Parathyroid adenoma (tissue), 2 donors: Measurements from ENCODE around the gene SMOC2.

Experiments used
- H2AFZ ChIP-seq: fragments of 300-600 bp; sonication (generic); one replicate; pipeline ENCODE4 v1.7.0; 2017; ENCODE audit warnings: antibody characterized with exemption, mild to moderate bottlenecking
- H3K27ac ChIP-seq: fragments of 300-600 bp; sonication (generic); one replicate; pipeline ENCODE4 v1.7.0; 2017
- H3K27me3 ChIP-seq: fragments of 300-600 bp; sonication (generic); one replicate; pipeline ENCODE4 v1.7.0; 2017; ENCODE audit warnings: low read length; ENCODE audit not compliant: control insufficient read depth, insufficient read depth
- H3K36me3 ChIP-seq: fragments of 300-600 bp; sonication (generic); one replicate; pipeline ENCODE4 v1.7.0; 2017; ENCODE audit warnings: low read length; ENCODE audit not compliant: control insufficient read depth, insufficient read depth
- H3K4me1 ChIP-seq: fragments of 300-600 bp; sonication (generic); one replicate; pipeline ENCODE4 v1.7.0; 2017; ENCODE audit warnings: control low read depth
- H3K4me2 ChIP-seq: fragments of 300-600 bp; sonication (generic); one replicate; pipeline ENCODE4 v1.7.0; 2017; ENCODE audit warnings: low read length
- H3K4me3 ChIP-seq: fragments of 300-600 bp; sonication (generic); one replicate; pipeline ENCODE4 v1.7.0; 2017; ENCODE audit warnings: low read depth, low read length
- H3K79me2 ChIP-seq: fragments of 300-600 bp; sonication (generic); one replicate; pipeline ENCODE4 v1.7.0; 2017; ENCODE audit warnings: control low read depth
- H3K9ac ChIP-seq: fragments of 300-600 bp; sonication (generic); one replicate; pipeline ENCODE4 v1.7.0; 2017; ENCODE audit warnings: mild to moderate bottlenecking
- H3K9me3 ChIP-seq: fragments of 300-600 bp; sonication (generic); one replicate; pipeline ENCODE4 v1.7.0; 2017; ENCODE audit warnings: low read length; ENCODE audit not compliant: control insufficient read depth
- TF ChIP-seq, protein P1 (sequence below): fragments of 300-600 bp; sonication (generic); IDR thresholded peaks from one replicate; pipeline ENCODE4 v1.7.0; 2017; ENCODE audit warnings: antibody characterized with exemption, mild to moderate bottlenecking
- donor health status: primary hyperparathyroidism.

Gene SMOC2

DNA sequence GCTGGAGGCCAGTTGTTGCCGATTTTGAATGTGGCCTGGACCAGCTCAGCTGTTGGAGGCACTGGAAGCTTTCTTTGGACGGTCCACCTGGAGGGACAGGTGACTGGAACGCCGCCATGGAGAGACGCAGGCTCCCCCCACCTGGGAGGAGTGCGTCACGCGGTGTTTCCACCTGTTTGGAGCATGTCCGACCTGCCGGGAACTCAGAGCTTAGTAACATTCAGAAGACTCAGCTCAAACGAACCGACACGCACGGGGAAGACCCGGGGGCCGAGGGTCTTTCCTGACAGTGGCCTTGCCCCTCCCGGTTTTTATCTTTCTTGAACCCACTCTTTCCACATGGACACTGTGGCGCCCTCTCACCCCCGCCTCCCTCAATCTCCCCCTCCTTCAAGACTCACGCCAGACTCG, 141.6 kb downstream of the SMOC2 start:
- H3K4me2 ChIP-seq = no peak overlapping the region
- TF ChIP-seq, protein P1, sequence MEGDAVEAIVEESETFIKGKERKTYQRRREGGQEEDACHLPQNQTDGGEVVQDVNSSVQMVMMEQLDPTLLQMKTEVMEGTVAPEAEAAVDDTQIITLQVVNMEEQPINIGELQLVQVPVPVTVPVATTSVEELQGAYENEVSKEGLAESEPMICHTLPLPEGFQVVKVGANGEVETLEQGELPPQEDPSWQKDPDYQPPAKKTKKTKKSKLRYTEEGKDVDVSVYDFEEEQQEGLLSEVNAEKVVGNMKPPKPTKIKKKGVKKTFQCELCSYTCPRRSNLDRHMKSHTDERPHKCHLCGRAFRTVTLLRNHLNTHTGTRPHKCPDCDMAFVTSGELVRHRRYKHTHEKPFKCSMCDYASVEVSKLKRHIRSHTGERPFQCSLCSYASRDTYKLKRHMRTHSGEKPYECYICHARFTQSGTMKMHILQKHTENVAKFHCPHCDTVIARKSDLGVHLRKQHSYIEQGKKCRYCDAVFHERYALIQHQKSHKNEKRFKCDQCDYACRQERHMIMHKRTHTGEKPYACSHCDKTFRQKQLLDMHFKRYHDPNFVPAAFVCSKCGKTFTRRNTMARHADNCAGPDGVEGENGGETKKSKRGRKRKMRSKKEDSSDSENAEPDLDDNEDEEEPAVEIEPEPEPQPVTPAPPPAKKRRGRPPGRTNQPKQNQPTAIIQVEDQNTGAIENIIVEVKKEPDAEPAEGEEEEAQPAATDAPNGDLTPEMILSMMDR = no peak
- no peak overlapping the region for H2AFZ ChIP-seq
- no peak overlapping the region for H3K4me3 ChIP-seq
- H3K79me2 ChIP-seq = no peaks in the 10 kb centered on the region
- H3K27ac ChIP-seq = no peak overlapping the region
- no peaks in the 10 kb centered on the region for H3K36me3 ChIP-seq
- no peaks in the 10 kb centered on the region for H3K4me1 ChIP-seq
- H3K27me3 ChIP-seq = no peaks in the 10 kb centered on the region
- no peak overlapping the region for H3K9ac ChIP-seq
- no peaks in the 10 kb centered on the region for H3K9me3 ChIP-seq

DNA sequence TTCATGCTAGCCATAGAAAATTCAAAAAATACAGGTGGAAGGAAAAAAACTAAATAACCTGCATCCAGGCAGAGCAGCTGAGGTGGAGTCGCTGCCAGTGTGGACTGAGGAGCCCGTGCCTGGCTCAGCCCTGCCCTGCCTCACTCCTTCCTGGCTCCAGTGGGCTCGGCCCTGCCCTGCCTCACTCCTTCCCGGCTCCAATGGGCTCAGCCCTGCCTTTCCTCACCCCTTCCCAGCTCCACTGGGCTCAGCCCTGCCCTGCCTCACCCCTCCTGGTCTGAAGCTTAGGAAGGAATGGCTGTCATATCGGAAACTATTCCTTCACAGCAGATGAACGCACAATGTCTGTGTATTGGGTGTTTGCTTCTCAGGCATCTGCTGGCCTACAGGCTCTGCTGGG, 142.1 kb downstream of the SMOC2 start:
- Histone ChIP-seq H3K27ac (no peak overlapping the region), H3K9ac (no peak overlapping the region), H3K4me2 (no peak overlapping the region), H3K4me1 (no peaks in the 10 kb centered on the region), H3K79me2 (no peaks in the 10 kb centered on the region), H3K36me3 (no peaks in the 10 kb centered on the region), H3K27me3 (no peaks in the 10 kb centered on the region), H3K4me3 (no peak overlapping the region), H3K9me3 (no peaks in the 10 kb centered on the region), H2AFZ (no peak overlapping the region)
- TF ChIP-seq, protein P1 = no peak

- Histone ChIP-seq H3K4me2 (no peak overlapping the region), H2AFZ (no peak overlapping the region), H3K27ac (no peak overlapping the region), H3K79me2 (no peaks in the 10 kb centered on the region), H3K9ac (no peak overlapping the region), H3K27me3 (no peaks in the 10 kb centered on the region), H3K9me3 (no peaks in the 10 kb centered on the region), H3K4me1 (no peaks in the 10 kb centered on the region), H3K36me3 (no peaks in the 10 kb centered on the region), H3K4me3 (no peak overlapping the region)
- TF ChIP-seq, protein P1 = no peak
Measured at GRCh38 chr6:168583821-168584220, 142.8 kb downstream of the SMOC2 start.

- no peak overlapping the region for H3K4me3 ChIP-seq
- no peaks in the 10 kb centered on the region for H3K4me1 ChIP-seq
- no peaks in the 10 kb centered on the region for H3K27me3 ChIP-seq
- H3K36me3 ChIP-seq = no peaks in the 10 kb centered on the region
- H2AFZ ChIP-seq = no peak overlapping the region
- H3K9ac ChIP-seq = no peak overlapping the region
- H3K9me3 ChIP-seq = no peaks in the 10 kb centered on the region
- H3K79me2 ChIP-seq = no peaks in the 10 kb centered on the region
- H3K4me2 ChIP-seq = no peak overlapping the region
- TF ChIP-seq, protein P1 = no peak
- H3K27ac ChIP-seq = no peak overlapping the region
Measured at GRCh38 chr6:168584249-168584648, 143.3 kb downstream of the SMOC2 start.

DNA sequence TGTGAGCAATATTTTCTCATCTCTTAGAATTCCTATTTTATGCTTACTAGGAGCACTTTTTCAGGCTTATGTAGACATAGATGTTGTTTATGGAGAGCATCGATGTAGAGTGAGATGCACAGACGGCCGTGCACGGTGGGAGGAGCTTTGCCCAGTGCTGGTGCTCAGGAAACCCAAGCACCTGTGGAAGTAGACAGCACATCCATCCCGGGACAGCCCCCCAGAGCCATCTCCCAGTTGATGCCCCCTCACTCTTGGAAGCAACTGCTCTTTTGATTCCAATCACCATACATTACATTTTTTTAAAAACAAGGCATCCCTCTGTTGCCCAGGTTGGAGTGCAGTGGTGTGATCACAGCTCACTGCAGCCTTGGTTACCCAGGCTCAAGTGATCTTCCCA, 143.7 kb downstream of the SMOC2 start:
- TF ChIP-seq, protein P1 = no peak
- Histone ChIP-seq H2AFZ (no peak overlapping the region), H3K27me3 (no peaks in the 10 kb centered on the region), H3K4me3 (no peak overlapping the region), H3K36me3 (no peaks in the 10 kb centered on the region), H3K9ac (no peak overlapping the region), H3K27ac (no peak overlapping the region), H3K79me2 (no peaks in the 10 kb centered on the region), H3K4me1 (no peaks in the 10 kb centered on the region), H3K4me2 (no peak overlapping the region), H3K9me3 (no peaks in the 10 kb centered on the region)
